GM23338 (cell line): Measurements from ENCODE around the gene RABL2A.
"Not testable (repeated sequence)": the region's sequence is repeated elsewhere in the genome, so short reads cannot be mapped to it uniquely, and the experiment has no call there.

Source experiments
- CREB1 ChIP-seq: fragments of 250-450 bp; sonication (Bioruptor Pico); IDR thresholded peaks from 2 replicates; pipeline ENCODE4 v1.5.0; 2020; ENCODE audit warnings: low read depth, mild to moderate bottlenecking, moderate library complexity
- CTCF ChIP-seq, 2 experiments: fragments of 200-600 bp in 1 of 2; sonication (generic) in 1 of 2; conservative IDR thresholded peaks; 2 replicates each; pipeline versions ENCODE4 v1.5.1 to v1.6.1; 2016 to 2017; ENCODE audit warnings: antibody characterized with exemption in 2 of 2, low read depth in 2 of 2, mild to moderate bottlenecking in 2 of 2, moderate library complexity in 1 of 2
- EZH2 ChIP-seq: fragments of 200-600 bp; sonication (generic); IDR thresholded peaks from one replicate; pipeline ENCODE4 v1.8.0; 2017; ENCODE audit warnings: antibody characterized with exemption, mild to moderate bottlenecking, low read depth; ENCODE audit not compliant: unreplicated experiment
- EZH2phosphoT487 ChIP-seq: fragments of 200-600 bp; sonication (generic); IDR thresholded peaks from one replicate; pipeline ENCODE4 v1.8.1; 2018; ENCODE audit warnings: antibody characterized with exemption; ENCODE audit not compliant: unreplicated experiment
- JUNB ChIP-seq: IDR thresholded peaks from one replicate; pipeline ENCODE4 v1.6.1; 2016; ENCODE audit warnings: antibody characterized with exemption; ENCODE audit not compliant: unreplicated experiment
- NANOG ChIP-seq: IDR thresholded peaks from 2 replicates; pipeline ENCODE4 v1.6.1; 2016; ENCODE audit warnings: antibody characterized with exemption, borderline replicate concordance
- POLR2AphosphoS5 ChIP-seq: IDR thresholded peaks from 2 replicates; pipeline ENCODE4 v1.6.1; 2016; ENCODE audit warnings: antibody characterized with exemption, low read depth
- REST ChIP-seq: IDR thresholded peaks from one replicate; pipeline ENCODE4 v1.6.1; 2018; ENCODE audit warnings: antibody characterized with exemption; ENCODE audit not compliant: unreplicated experiment
- STAT1 ChIP-seq: IDR thresholded peaks from one replicate; pipeline ENCODE4 v1.6.1; 2016; ENCODE audit warnings: antibody characterized with exemption; ENCODE audit not compliant: unreplicated experiment
- ZNF114 ChIP-seq: fragments of 250-450 bp; sonication (Bioruptor Pico); IDR thresholded peaks from 2 replicates; pipeline ENCODE4 v1.5.0; 2020; ENCODE audit warnings: mild to moderate bottlenecking, moderate library complexity
- ZNF331 ChIP-seq: fragments of 250-450 bp; sonication (Bioruptor Pico); IDR thresholded peaks from 2 replicates; pipeline ENCODE4 v1.5.0; 2020; ENCODE audit warnings: low read depth, mild to moderate bottlenecking, moderate library complexity

DNA sequence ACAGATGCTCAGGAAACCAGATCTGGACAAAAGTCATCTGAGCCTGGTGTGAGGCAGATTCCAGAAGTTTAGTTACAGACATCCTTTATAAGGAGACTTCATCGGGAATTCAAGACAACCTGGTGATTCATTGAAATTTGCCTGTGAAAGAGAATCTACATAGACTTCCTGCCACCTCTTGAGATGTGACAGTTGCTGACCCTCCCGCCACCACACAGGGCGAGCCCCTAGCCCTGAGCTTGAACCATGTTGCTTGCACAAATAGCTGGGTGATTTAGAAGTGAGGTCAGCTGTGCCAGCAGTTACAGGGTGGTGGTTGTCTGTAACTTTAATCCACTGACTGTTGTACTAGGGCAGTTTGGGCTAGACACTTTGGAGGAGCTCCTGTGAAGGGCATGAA, 11.0 kb downstream of the RABL2A start:
- not testable (repeated sequence) for TF ChIP-seq CTCF (conservative IDR thresholded peaks at IDR 0.05; ENCODE audit: low read depth in 2 of 2); REST; EZH2phosphoT487; CREB1 (CRISPR knock-in tag); EZH2; JUNB; STAT1; POLR2AphosphoS5; ZNF114 (CRISPR knock-in tag); ZNF331 (CRISPR knock-in tag); NANOG
